AG04450 (cell line): ENCODE measurements around the gene SIRT7. TPM values are rescaled to one million over a fixed set of nuclear protein-coding genes. Genes with fewer than 3 reads are reported as not detected.

ENCODE experiments used
- CTCF ChIA-PET: fragments of 300-600, 350-600 bp; formaldehyde crosslinking; extraction: SDS; loops from one replicate; lab custom pipeline; 2022; ENCODE audit warnings: antibody characterized with exemption, inconsistent platforms; lab: Charles Lee
- POLR2A ChIA-PET: fragments of 350-600 bp; formaldehyde crosslinking; extraction: SDS; loops from one replicate; lab custom pipeline; 2021; ENCODE audit warnings: antibody characterized with exemption, inconsistent platforms; lab: Yijun Ruan, JAX
- DNase-seq: peaks from one replicate; pipeline ENCODE4 v3.0.0-alpha.2; 2011; ENCODE audit warnings: low read depth, low spot score
- H3K27ac ChIP-seq: one replicate; pipeline ENCODE4 v1.5.1; 2012; ENCODE audit warnings: low read depth, low read length, control low read depth
- H3K27me3 ChIP-seq: one replicate; pipeline ENCODE4 v1.6.0; 2012; ENCODE audit warnings: low read length; ENCODE audit not compliant: control insufficient read depth, insufficient read depth
- H3K4me3 ChIP-seq: 2 replicates; pipeline ENCODE4 v1.5.1; 2011; ENCODE audit warnings: mild to moderate bottlenecking, low read depth, low read length, control low read depth
- H3K9me3 ChIP-seq: 2 replicates; pipeline ENCODE4 v1.5.1; 2012; ENCODE audit warnings: low read length; ENCODE audit not compliant: control insufficient read depth, insufficient read depth
- polyA plus RNA-seq: library from polyadenylated mRNA; depleted of rRNA; stranded (reverse); fragments of >200 nt; gene quantifications from 2 replicates; pipeline ENCODE4 v1.2.3, GENCODE V29; 2011
- TF ChIP-seq, protein P1 (sequence below): IDR thresholded peaks from 2 replicates; pipeline ENCODE4 v1.5.1; 2011; ENCODE audit warnings: low read depth, low read length, control low read depth, inconsistent platforms

Gene SIRT7
- polyA plus RNA-seq, 1 experiment, result 4.3 TPM

DNA sequence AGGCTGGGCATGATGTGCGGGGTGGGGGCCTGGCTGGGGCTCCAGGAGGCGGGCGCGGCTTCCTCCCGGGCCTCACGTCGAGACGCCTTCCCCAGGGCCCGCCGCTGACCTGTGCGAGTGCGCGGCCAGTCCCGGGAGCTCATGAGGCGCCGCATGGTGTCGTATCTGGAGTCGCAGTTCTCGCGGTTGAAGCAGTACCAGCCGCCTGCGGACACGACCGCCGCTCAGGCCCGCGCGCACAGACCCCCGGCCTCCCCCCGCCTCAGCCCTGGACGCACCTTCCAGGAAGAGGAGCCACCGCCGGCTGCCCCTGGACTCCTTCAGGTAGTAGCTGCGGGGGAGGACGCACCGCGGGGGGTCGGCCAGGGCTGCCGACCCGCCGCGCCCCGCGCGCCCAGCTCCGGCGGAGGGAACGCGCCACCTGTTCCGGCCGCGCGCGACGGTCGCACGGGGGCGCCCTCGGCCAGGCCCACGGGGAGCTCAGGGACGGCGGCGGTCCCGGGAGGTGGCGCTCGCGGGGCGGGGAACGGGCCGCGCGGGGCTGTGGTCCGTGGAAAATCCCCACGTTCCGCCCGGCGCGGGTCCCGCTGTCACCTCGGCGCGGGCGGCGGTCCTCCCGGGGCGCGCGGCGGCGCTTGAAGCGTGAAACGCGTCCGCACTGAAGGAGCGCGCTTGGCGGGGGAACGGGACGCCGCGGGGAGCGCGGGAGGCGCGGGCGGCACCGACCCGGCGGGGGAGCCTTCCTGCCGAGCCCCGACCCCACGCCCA lies 41.6 kb upstream of the SIRT7 start:
- ChIA-PET POLR2A (interaction anchor here (0.6 to 1.9 kb wide), 2 partner anchors 63 to 955 kb away, joined by 3 to 9 read pairs; partner anchors contain the start of genes CENPX and LRRC45), CTCF (interaction anchor here (0.6 to 1.9 kb wide), 12 partner anchors 15 to 337 kb away, joined by 3 to 34 read pairs (median 3); partner anchors contain the start of genes CENPX, DCXR and LRRC45)
- DNase-seq, result no peak
- no peaks in the 10 kb centered on the region; the same call in 1 of the 2 replicates for H3K9me3 ChIP-seq
- TF ChIP-seq, protein P1, sequence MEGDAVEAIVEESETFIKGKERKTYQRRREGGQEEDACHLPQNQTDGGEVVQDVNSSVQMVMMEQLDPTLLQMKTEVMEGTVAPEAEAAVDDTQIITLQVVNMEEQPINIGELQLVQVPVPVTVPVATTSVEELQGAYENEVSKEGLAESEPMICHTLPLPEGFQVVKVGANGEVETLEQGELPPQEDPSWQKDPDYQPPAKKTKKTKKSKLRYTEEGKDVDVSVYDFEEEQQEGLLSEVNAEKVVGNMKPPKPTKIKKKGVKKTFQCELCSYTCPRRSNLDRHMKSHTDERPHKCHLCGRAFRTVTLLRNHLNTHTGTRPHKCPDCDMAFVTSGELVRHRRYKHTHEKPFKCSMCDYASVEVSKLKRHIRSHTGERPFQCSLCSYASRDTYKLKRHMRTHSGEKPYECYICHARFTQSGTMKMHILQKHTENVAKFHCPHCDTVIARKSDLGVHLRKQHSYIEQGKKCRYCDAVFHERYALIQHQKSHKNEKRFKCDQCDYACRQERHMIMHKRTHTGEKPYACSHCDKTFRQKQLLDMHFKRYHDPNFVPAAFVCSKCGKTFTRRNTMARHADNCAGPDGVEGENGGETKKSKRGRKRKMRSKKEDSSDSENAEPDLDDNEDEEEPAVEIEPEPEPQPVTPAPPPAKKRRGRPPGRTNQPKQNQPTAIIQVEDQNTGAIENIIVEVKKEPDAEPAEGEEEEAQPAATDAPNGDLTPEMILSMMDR, result peak; percentile 45
- H3K27me3 ChIP-seq, result peaks cover 47% of the 10 kb centered on the region
- peak overlapping the region; percentile 7; the same call in 1 of the 2 replicates for H3K4me3 ChIP-seq
- no peak overlapping the region for H3K27ac ChIP-seq

DNA sequence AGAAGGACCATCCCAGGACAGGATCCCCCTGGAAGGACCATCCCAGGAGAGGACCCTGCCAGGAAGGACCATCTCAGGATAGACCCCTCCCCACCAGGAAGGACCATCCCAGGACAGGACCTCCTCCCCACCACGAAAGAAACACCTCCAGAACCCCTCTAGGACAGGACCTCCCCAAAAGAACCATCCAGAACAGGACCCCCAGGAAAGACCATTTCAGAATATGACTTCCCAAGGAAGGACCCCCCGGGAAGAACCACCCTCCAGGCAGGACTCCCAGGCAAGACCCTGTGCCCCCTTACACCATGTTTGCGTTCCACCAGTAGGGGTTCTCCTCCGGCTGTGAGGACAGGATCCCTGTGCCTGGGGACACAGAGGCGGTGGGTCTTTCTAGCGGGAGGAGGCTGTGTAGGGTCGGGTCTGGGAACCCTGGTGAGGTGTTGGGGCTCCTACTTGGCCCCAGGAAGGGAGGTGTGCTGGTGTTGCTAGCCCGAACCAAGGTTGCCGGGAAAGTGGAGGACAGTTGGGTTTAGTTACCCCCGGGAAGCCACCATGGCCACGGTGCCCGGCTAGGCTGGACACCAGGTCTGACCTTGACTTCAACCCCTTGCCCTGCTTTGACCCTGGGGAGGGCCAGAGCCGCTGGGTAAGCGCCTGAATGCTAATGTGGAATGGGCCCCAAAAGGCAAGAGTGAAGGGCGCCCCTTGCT lies 40.8 kb upstream of the SIRT7 start:
- no peak overlapping the region for H3K27ac ChIP-seq
- DNase-seq, result no peak
- no peaks in the 10 kb centered on the region; the same call in 1 of the 2 replicates for H3K9me3 ChIP-seq
- POLR2A ChIA-PET, result interaction anchor here (1.9 kb wide), 1 partner anchor 64 kb away, joined by 9 read pairs; the partner anchor contains the start of genes CENPX and LRRC45
- TF ChIP-seq, protein P1, result no peak
- peaks cover 43% of the 10 kb centered on the region for H3K27me3 ChIP-seq
- CTCF ChIA-PET, result interaction anchor here (0.8 to 1.9 kb wide), 10 partner anchors 14 to 79 kb away, joined by 3 to 34 read pairs (median 4); partner anchors contain the start of genes CENPX, DCXR and LRRC45
- no peak overlapping the region for H3K4me3 ChIP-seq

DNA sequence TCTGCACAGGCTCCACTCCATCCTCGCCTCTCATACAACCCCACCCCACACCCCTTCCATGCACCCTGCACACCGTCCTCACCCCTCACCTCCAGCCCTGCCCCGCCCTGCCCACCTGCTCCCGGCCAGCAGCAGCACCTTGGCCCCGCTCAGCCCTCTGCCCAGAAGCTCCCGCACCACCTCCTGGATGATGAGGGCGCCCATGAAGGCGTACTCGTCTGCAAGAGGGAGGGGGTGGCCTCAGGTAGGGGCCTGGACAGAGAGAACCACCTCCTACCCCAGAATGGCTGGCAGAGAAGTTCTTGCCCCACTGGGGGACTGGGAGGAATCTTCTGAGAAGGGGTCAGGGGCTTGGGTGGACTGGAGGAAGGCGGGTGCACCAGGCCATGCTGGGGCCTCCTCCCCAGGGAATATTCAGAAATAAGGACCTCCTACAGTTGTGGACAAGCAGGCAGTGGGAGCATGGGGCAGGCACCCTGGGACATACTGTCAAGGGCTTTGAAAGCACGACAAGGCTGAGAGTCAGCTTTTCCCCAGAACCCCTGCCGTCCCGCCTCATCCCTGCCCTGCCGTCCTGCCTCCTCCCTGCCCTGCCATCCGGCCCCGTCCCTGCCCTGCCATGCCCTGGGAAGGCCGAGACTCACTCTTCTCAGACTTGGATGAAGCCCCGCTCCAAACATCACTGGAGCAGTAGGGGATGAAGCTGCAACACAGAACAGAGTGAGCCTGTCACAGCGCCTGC lies 39.9 kb upstream of the SIRT7 start:
- ChIA-PET CTCF (no interaction called here), POLR2A (no interaction called here)
- Histone ChIP-seq H3K27ac (no peak overlapping the region), H3K27me3 (peaks cover 35% of the 10 kb centered on the region), H3K4me3 (no peak overlapping the region), H3K9me3 (no peaks in the 10 kb centered on the region; the same call in 1 of the 2 replicates)
- TF ChIP-seq, protein P1, result no peak
- DNase-seq, result no peak

DNA sequence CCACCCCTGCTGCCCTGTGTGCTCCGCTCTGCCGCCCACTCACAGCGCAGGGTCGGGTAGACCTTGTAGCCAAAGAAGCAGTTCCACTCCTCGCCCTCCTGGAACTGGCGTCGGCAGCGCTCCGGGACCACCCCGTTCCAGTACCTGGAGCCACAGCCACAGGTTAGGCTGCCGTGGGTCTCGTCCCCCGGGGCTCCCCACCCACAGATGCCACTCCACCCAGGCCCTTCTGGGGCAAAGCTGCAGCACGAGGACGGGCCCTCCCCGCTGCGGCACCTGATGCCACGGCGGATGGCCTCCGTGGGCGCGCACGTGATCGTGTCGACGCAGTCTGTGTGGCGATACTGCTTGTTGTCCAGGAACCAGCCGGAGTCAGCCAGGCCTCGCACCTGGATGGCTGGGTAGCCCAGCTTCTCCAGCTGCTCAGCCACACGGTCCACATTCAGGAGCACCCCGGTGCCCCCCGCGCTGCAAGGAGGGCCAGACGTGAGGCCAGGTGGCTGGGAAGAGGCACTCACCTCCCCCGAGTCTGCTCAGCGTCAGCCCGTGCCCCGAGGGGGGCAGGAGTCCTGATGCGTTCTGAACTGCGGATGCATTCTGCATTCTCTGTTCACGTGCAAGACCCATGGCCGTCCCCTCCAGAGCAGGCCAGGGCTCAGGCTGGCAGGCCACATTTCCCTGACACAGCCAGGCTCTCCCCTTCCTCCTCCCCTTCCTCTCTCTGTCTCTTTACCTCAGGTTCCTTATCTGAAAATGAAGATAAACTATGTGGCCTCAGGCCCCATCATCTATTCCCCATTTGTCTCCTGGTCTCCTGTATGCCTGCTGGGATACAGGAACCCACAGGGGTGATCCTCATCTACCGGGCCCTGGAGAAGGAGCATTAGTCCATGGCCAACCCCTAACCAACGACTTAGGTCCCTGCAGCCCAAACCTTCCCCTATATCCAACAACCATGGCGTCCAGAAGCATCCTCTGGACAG lies 38.9 kb upstream of the SIRT7 start:
- no peak overlapping the region for H3K4me3 ChIP-seq
- no peaks in the 10 kb centered on the region; the same call in 1 of the 2 replicates for H3K9me3 ChIP-seq
- no peak for DNase-seq
- ChIA-PET CTCF (no interaction called here), POLR2A (no interaction called here)
- no peak overlapping the region for H3K27ac ChIP-seq
- TF ChIP-seq, protein P1, result no peak
- H3K27me3 ChIP-seq, result peaks cover 25% of the 10 kb centered on the region
